Activated CD4-positive, alpha-beta T cell treated with anti-CD3 and anti-CD28 coated beads, Interleukin-2, amount 10 ng/mL, durations not matched to agents 7 days and 5 days (primary cell): Measurements from ENCODE around the gene IER3IP1. TPM values are rescaled to one million over a fixed set of nuclear protein-coding genes. Genes with fewer than 3 reads are reported as not detected.

Experiments used
- CTCF ChIA-PET: fragments of 350-600 bp; sonication (Branson Sonifier 250); formaldehyde crosslinking; loops from one replicate; lab custom pipeline; 2021; ENCODE audit warnings: antibody characterized with exemption; lab: Charles Lee
- POLR2A ChIA-PET: fragments of 350-600 bp; sonication (Branson Sonifier 250); formaldehyde crosslinking; loops from one replicate; lab custom pipeline; 2021; ENCODE audit warnings: antibody characterized with exemption; lab: Charles Lee
- DNase-seq: peaks from one replicate; pipeline ENCODE4 v3.0.0-alpha.2; 2020
- H3K27ac Mint-ChIP-seq: one replicate; pipeline ENCODE4 v1.8.0; 2021; ENCODE audit warnings: mild to moderate bottlenecking, moderate library complexity, mixed read lengths
- H3K27me3 Mint-ChIP-seq: one replicate; pipeline ENCODE4 v1.8.0; 2021; ENCODE audit warnings: mixed read lengths
- H3K36me3 Mint-ChIP-seq: one replicate; pipeline ENCODE4 v1.8.0; 2021; ENCODE audit warnings: low read depth, mixed read lengths
- H3K4me1 Mint-ChIP-seq: one replicate; pipeline ENCODE4 v1.8.0; 2021; ENCODE audit warnings: mixed read lengths
- H3K4me3 Mint-ChIP-seq: one replicate; pipeline ENCODE4 v1.8.0; 2021; ENCODE audit warnings: mild to moderate bottlenecking, moderate library complexity, mixed read lengths
- H3K9me3 Mint-ChIP-seq: one replicate; pipeline ENCODE4 v1.8.0; 2021; ENCODE audit warnings: mixed read lengths
- total RNA-seq, 2 experiments: library from RNA; stranded (reverse); gene quantifications; one replicate each; pipeline ENCODE4 v1.2.3, GENCODE V29; 2021

Gene IER3IP1
- total RNA-seq, 2 experiments from 2014 or later = 10.5 to 11.7 TPM

DNA sequence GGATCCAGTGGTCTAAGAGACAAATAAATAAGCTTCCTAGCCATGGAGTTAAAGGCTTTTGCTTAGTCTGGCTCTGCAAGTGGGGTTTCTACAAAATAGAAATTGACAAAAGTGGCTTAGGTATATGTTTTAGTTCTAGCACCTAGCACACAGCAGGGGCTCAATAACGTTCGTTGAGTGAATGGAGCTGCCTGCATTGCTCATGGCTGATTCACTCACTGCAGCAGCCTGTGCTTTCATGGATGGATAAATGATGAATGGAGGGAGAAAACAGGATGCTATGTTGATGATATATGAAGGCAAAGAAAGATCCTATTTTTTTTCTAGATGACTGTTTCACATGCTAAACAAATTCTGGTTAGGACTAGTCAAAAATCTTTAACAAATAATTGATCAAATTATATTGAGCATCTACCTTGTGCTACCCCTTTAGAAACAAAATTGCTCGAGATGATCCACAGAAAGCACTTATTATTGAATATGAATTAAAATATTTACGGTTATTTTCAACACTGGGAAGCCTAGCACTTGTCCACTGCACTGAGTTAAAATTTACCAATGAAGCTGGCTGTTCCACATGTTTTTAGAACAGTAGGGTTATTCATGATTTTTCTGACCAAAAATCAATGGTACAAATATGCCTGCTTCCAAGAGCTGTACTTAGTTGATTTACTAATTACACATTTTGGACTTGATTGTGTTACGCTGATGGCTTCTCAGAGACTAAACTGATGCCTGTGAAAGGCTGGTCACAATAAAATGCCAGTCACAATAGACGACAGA, 65.5 kb downstream of the IER3IP1 start:
- Mint-ChIP-seq H3K27me3 (no peaks in the 10 kb centered on the region), H3K4me3 (no peak overlapping the region), H3K27ac (no peak overlapping the region), H3K36me3 (peaks cover 23% of the 10 kb centered on the region), H3K9me3 (no peaks in the 10 kb centered on the region), H3K4me1 (no peaks in the 10 kb centered on the region)
- ChIA-PET POLR2A (no interaction called here), CTCF (no interaction called here)
- no peak for DNase-seq

- Mint-ChIP-seq H3K9me3 (no peaks in the 10 kb centered on the region), H3K27ac (no peak overlapping the region), H3K4me3 (no peak overlapping the region), H3K4me1 (no peaks in the 10 kb centered on the region), H3K27me3 (no peaks in the 10 kb centered on the region), H3K36me3 (peaks cover 21% of the 10 kb centered on the region)
- ChIA-PET CTCF (no interaction called here), POLR2A (no interaction called here)
- DNase-seq = no peak
Measured at GRCh38 chr18:47109720-47110119, 66.4 kb downstream of the IER3IP1 start.

DNA sequence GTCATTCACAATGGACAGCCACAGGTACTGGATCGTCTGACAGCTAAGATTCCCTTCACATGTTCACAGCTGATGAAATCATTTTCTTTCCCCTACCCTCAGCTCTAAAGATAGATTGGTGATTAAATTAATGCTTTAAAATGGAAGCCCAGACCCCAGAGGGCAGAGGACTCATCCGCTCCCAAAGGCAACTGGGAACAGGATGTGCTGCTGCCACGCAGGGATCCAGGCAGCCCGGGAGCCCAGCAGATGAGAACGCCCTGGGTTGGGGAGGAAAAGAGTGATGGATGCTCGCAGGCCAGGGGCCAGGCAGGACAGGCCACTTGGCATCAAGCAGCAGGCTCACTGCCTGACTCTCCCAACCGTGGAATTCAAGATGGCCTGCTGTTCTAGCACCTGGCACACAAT, 67.2 kb downstream of the IER3IP1 start:
- Mint-ChIP-seq H3K27me3 (no peaks in the 10 kb centered on the region), H3K4me3 (no peak overlapping the region), H3K27ac (no peak overlapping the region), H3K36me3 (peaks cover 19% of the 10 kb centered on the region), H3K4me1 (no peaks in the 10 kb centered on the region), H3K9me3 (no peaks in the 10 kb centered on the region)
- ChIA-PET POLR2A (no interaction called here), CTCF (interaction anchor here (0.6 kb wide), 1 partner anchor 55 kb away, joined by 3 read pairs; no protein-coding TSS in a partner anchor)
- DNase-seq = no peak

GRCh38 chr18:47108373-47108772, 67.8 kb downstream of the IER3IP1 start:
- no peaks in the 10 kb centered on the region for H3K9me3 Mint-ChIP-seq
- no peaks in the 10 kb centered on the region for H3K27me3 Mint-ChIP-seq
- H3K4me3 Mint-ChIP-seq = no peak overlapping the region
- no peak overlapping the region for H3K27ac Mint-ChIP-seq
- H3K4me1 Mint-ChIP-seq = no peaks in the 10 kb centered on the region
- ChIA-PET CTCF (interaction anchor here (0.6 kb wide), 1 partner anchor 56 kb away, joined by 3 read pairs; no protein-coding TSS in a partner anchor), POLR2A (no interaction called here)
- no peak for DNase-seq
- H3K36me3 Mint-ChIP-seq = peaks cover 15% of the 10 kb centered on the region

Other genes starting within 250 kb of the IER3IP1 start
- gene ELOA2, start 140.7 kb downstream of the IER3IP1 start, total RNA-seq = not detected
- gene HDHD2, start 25.9 kb downstream of the IER3IP1 start, total RNA-seq = 10 to 100 TPM; 31.2 to 34.3 TPM
- not detected for gene SKOR2, start 75.3 kb upstream of the IER3IP1 start, total RNA-seq